Transverse colon (tissue), 4 donors: ENCODE results near the gene TMEM86A. TPM values are rescaled to one million over a fixed set of nuclear protein-coding genes. Genes with fewer than 3 reads are reported as not detected.

Experiments used
- DNase-seq: peaks from one replicate; pipeline ENCODE4 v3.0.0-alpha.2; 2019
- H3K27ac ChIP-seq, 4 donors: fragments of 200-600 bp; sonication (generic); 2 replicates each; pipeline ENCODE4 v1.5.1; 2016 to 2018; ENCODE audit warnings: inconsistent platforms in 4 of 4
- H3K27me3 ChIP-seq: fragments of 200-600 bp; sonication (generic); 2 replicates; pipeline ENCODE4 v1.5.1; 2017; ENCODE audit warnings: inconsistent platforms
- H3K36me3 ChIP-seq, 4 donors: fragments of 200-600 bp; sonication (generic); 2 replicates each; pipeline ENCODE4 v1.5.1; 2017 to 2019; ENCODE audit warnings: inconsistent platforms in 4 of 4
- H3K4me1 ChIP-seq, 4 donors: fragments of 200-600 bp; sonication (generic); 2 replicates each; pipeline ENCODE4 v1.5.1; 2017 to 2020; ENCODE audit warnings: inconsistent platforms in 4 of 4
- H3K4me3 ChIP-seq, 4 donors: fragments of 200-600 bp; sonication (generic); 1 replicate in 1 of 4; 2 replicates in 3 of 4; pipeline versions ENCODE4 v1.5.1 to v1.6.1; 2017 to 2019; ENCODE audit warnings: inconsistent platforms in 4 of 4
- H3K9me3 ChIP-seq, 2 donors: fragments of 200-600 bp; sonication (generic); 2 replicates each; pipeline ENCODE4 v1.5.1; 2017 to 2019; ENCODE audit warnings: inconsistent platforms in 2 of 2
- EP300 ChIP-seq: sonication (generic); formaldehyde crosslinking; IDR thresholded peaks from one replicate; pipeline ENCODE4 v1.6.1; 2017; ENCODE audit warnings: antibody characterized with exemption, low read depth
- POLR2A ChIP-seq: fragments of 450-650 bp; IDR thresholded peaks from one replicate; pipeline ENCODE4 v1.6.1; 2016; ENCODE audit warnings: antibody characterized with exemption, mild to moderate bottlenecking, moderate library complexity
- POLR2AphosphoS5 ChIP-seq, 3 donors: sonication (generic); formaldehyde crosslinking; IDR thresholded peaks; one replicate each; pipeline ENCODE4 v1.6.1; 2016; ENCODE audit warnings: antibody characterized with exemption in 3 of 3
- WGBS, 2 donors: methylation state at CpG; one replicate each; pipeline ENCODE4 v1.1.5; 2018; ENCODE audit warnings: low coverage in 1 of 2; 5-methylcytosine and 5-hydroxymethylcytosine counted together
- in situ Hi-C, 4 donors: fragments of 200-750 bp; cut with MboI; loops; one replicate each; pipeline versions ENCODE4 v1.15.0 to v1.15.1; 2017; ENCODE audit warnings: low sequenced_read_pairs in 3 of 4, low pct_ligation_motif_present in 1 of 4, low pct_unique_long_range_greater_than_20kb in 1 of 4
- intact Hi-C: fragments of 100-400 bp; cut with DNase I; formaldehyde crosslinking; loops from one replicate; pipeline ENCODE4 v1.15.1; 2023; ENCODE audit warnings: low total_unique reads
- total RNA-seq, 4 donors: library from RNA; depleted of rRNA; stranded (reverse); fragments of >200 nt; gene quantifications; one replicate each; pipeline ENCODE4 v1.1.0, GENCODE V29; 2016
- TF ChIP-seq, protein P1 (sequence below), 5 experiments: fragments of 200-600 bp in 3 of 5; fragments of 450-650 bp in 2 of 5; sonication (generic) in 3 of 5; IDR thresholded peaks; 1 replicate in 2 of 5; 2 replicates in 3 of 5; pipeline ENCODE4 v1.5.1; 2016 to 2017; ENCODE audit warnings: antibody characterized with exemption in 5 of 5, inconsistent platforms in 3 of 5, mild to moderate bottlenecking in 2 of 5, moderate library complexity in 1 of 5

TMEM86A gene
- total RNA-seq, 4 donors from 2014 or later: 2.6 to 4.9 (median 3.6) TPM

DNA sequence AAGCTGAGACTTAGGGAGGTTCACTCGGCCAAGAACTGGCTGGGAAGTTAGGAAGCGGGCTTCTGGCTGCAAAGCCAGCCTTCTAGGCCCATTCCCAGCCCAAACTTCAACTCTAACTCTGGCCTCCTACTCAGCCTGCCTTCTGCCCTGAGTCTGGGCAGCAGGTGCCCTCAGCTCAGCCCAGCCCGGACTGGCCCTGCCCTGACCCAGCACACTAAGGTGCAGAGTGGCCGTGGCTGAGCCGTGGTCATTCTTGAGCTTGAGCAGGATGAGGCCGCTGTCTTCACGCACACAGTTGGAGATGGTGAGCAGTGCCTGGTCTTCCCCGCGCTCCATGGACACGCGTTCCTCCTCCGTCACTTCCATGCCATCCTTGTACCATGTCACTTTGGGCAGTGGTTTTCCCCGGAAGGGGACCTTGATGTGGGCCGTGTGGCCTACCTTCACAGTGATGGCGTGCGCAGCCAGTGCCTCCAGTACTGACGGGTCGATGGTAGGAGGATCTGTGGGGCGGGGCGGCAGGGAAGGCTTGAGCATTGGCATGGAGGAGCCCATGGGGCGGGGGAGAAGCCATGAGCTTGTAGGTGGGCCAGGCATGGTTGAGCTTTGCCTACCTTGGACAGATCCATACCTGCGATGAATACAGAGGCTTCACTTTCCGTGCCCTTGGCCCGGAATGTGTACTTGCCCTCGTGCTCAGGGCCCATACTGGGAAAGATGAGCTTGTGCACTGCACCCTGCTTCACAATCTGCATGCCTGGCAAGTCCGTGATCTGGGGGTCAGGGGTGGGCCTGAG is 15.3 kb downstream of the TMEM86A start:
- no peak overlapping the region for H3K27ac ChIP-seq
- 62 to 94% methylated on average over 3 to 23 of the region's 26 CpGs for WGBS, 2 donors
- no peaks in the 10 kb centered on the region for H3K36me3 ChIP-seq
- intact Hi-C loops: no loop called here
- H3K27me3 ChIP-seq: no peaks in the 10 kb centered on the region
- no peak for DNase-seq
- H3K9me3 ChIP-seq: no peaks in the 10 kb centered on the region
- no peaks in the 10 kb centered on the region for H3K4me1 ChIP-seq
- in situ Hi-C loops: loop anchor here in 1 of 4 donors (5.0 kb wide), 1 partner anchor 92 kb away; no protein-coding TSS in a partner anchor
- H3K4me3 ChIP-seq: no peak overlapping the region
- TF ChIP-seq POLR2A: no peak
- TF ChIP-seq EP300: no peak
- TF ChIP-seq, protein P1, sequence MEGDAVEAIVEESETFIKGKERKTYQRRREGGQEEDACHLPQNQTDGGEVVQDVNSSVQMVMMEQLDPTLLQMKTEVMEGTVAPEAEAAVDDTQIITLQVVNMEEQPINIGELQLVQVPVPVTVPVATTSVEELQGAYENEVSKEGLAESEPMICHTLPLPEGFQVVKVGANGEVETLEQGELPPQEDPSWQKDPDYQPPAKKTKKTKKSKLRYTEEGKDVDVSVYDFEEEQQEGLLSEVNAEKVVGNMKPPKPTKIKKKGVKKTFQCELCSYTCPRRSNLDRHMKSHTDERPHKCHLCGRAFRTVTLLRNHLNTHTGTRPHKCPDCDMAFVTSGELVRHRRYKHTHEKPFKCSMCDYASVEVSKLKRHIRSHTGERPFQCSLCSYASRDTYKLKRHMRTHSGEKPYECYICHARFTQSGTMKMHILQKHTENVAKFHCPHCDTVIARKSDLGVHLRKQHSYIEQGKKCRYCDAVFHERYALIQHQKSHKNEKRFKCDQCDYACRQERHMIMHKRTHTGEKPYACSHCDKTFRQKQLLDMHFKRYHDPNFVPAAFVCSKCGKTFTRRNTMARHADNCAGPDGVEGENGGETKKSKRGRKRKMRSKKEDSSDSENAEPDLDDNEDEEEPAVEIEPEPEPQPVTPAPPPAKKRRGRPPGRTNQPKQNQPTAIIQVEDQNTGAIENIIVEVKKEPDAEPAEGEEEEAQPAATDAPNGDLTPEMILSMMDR (IDR thresholded peaks at IDR 0.05): no peak
- no peak for TF ChIP-seq POLR2AphosphoS5 (IDR thresholded peaks at IDR 0.05)

GRCh38 chr11:18714443-18714780 is 15.8 kb downstream of the TMEM86A start:
- DNase-seq: no peak
- WGBS, 2 donors: 90 to 100% methylated on average over 1 to 10 of the region's 10 CpGs
- TF ChIP-seq, protein P1 (IDR thresholded peaks at IDR 0.05): no peak
- TF ChIP-seq EP300 (no peak), POLR2A (no peak), POLR2AphosphoS5 (IDR thresholded peaks at IDR 0.05) (no peak)
- H3K36me3 ChIP-seq: no peaks in the 10 kb centered on the region
- H3K4me3 ChIP-seq: no peak overlapping the region
- no peaks in the 10 kb centered on the region for H3K9me3 ChIP-seq
- in situ Hi-C loops: loop anchor here in 1 of 4 donors (5.0 kb wide), 1 partner anchor 92 kb away; no protein-coding TSS in a partner anchor
- intact Hi-C loops: no loop called here
- no peaks in the 10 kb centered on the region for H3K4me1 ChIP-seq
- no peaks in the 10 kb centered on the region for H3K27me3 ChIP-seq
- no peak overlapping the region for H3K27ac ChIP-seq

DNA sequence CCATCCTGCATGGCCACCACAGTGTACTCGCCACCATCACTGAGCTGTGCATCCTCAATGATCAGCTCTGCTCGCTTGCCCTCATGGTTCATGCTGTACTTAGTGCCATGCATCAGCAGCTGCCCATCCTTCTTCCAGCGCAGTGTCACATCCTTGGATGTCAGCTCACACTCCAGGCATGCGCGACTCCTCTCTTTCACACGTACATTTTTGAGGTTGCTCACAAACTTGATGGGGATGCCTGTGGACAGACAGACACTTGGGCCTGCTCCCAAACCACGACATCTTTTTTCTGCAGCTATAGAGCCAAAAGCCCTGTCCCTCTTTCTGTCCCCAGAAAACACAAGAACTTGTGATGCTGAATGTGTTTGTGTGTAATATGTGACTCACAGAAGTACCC is 16.9 kb downstream of the TMEM86A start:
- TF ChIP-seq POLR2AphosphoS5 (IDR thresholded peaks at IDR 0.05) (no peak), EP300 (no peak), POLR2A (no peak)
- TF ChIP-seq, protein P1 (IDR thresholded peaks at IDR 0.05): no peak
- Histone ChIP-seq H3K27me3 (no peaks in the 10 kb centered on the region), H3K27ac (no peak overlapping the region), H3K9me3 (no peaks in the 10 kb centered on the region), H3K4me1 (peaks cover under 1 to 6% (median 1%) of the 10 kb centered on the region in 4 donors), H3K4me3 (no peak overlapping the region), H3K36me3 (no peaks in the 10 kb centered on the region)
- 80% methylated on average over 7 of the region's 7 CpGs; no CpG with 5 or more reads in 1 of the 2 donors for WGBS, 2 donors
- DNase-seq: no peak
- in situ Hi-C loops (no loop called here), intact Hi-C loops (no loop called here)

- TF ChIP-seq, protein P1 (IDR thresholded peaks at IDR 0.05): no peak
- no peak for TF ChIP-seq EP300
- no peak for TF ChIP-seq POLR2A
- no peak for TF ChIP-seq POLR2AphosphoS5 (IDR thresholded peaks at IDR 0.05)
- intact Hi-C loops: no loop called here
- H3K27ac ChIP-seq: peak overlapping the region in 2 of 4 donors; percentile 42 to 77
- no peaks in the 10 kb centered on the region for H3K27me3 ChIP-seq
- no peaks in the 10 kb centered on the region for H3K9me3 ChIP-seq
- no peak for DNase-seq
- in situ Hi-C loops: no loop called here
- peak overlapping the region in 1 of 4 donors; percentile 59 for H3K4me3 ChIP-seq
- WGBS, 2 donors: 69 to 100% methylated on average over 1 to 5 of the region's 5 CpGs
- no peaks in the 10 kb centered on the region for H3K36me3 ChIP-seq
- H3K4me1 ChIP-seq: peaks cover 9 to 19% (median 17%) of the 10 kb centered on the region in 4 donors
Measured at GRCh38 chr11:18720091-18720807, 21.7 kb downstream of the TMEM86A start.
